Measurements from ENCODE around the gene HMGB3.

- TF ChIP-seq CTCF (IDR thresholded peaks at IDR 0.05) (no peak), POLR2A (IDR thresholded peaks at IDR 0.05) (no peak)
Measured at GRCh38 chrX:150975655-150976390, 7.3 kb upstream of the HMGB3 start.

Data from lower leg skin (tissue), 3 donors.